DMS53 (cell line): Measurements from ENCODE around the gene TIAL1.
"Not testable (repeated sequence)": the region's sequence is repeated elsewhere in the genome, so short reads cannot be mapped to it uniquely, and the experiment has no call there.

Experiments used
- DNase-seq: peaks from one replicate; lab custom pipeline; 2025; lab: John Stamatoyannopoulos, UW

TIAL1 gene

GRCh38 chr10:119549247-119549999 lies 47.3 kb downstream of the TIAL1 start:
- no peak for DNase-seq

GRCh38 chr10:119546009-119546408 lies 50.8 kb downstream of the TIAL1 start:
- DNase-seq = no peak

DNA sequence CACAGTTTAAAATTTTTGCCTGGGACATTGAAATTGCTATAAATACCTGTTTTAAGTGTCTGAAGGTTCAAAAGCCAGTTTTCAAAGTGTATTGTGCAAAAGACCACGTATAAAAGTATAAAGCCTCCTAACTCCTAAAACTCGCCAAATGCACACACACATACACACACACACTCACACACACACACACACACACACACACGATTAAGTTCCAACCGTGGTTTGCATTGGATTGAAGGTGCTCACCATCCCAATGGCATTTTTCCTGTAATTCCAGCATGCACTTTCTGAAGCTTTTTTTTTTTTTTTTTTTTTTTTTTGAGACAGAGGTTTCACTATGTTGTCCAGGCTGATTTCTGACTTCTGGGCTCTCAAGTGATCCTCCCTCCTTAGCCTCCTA lies 51.5 kb downstream of the TIAL1 start:
- DNase-seq = no peak

DNA sequence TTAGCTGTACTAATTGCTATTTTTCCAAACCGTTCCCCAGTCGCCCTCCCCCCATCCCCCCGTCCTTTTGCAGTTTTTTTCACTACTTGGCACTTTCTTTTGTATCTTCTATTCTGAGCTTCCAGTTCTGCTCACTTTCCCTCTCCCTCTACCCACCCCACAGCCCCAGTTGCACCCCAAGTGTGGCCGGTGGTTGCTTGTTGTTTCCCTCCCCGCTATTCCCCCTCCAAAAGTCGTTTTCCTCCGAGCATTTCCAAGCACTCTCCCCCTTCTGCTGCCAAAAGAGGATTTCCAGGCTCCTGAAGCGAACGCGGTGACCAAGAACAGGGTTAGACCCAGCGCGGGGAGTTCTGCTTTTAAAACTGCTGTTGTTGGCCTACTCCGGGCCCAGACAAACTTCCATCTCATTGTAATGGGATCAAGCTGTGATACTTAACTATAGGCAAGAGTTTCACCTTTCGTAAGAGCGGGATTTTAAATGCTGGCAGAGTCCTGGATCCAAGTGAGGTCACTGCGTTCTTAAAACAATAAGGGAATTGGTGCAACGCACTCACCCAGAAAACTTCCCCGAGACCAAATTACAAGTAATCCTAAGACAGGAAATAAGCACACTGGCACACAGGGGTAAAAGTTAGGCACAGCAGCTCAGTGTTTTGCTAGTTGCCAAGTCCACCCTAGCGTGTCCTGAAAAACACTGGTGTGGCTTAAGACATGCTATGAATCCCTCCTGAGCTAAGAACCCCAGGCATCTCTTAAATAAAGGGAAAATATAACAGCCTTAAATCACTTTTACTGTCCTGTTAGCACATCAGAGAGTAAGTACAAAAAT lies 52.7 kb downstream of the TIAL1 start:
- no peak for DNase-seq

GRCh38 chr10:119542988-119543813 lies 53.6 kb downstream of the TIAL1 start:
- DNase-seq = peak; percentile 70

DNA sequence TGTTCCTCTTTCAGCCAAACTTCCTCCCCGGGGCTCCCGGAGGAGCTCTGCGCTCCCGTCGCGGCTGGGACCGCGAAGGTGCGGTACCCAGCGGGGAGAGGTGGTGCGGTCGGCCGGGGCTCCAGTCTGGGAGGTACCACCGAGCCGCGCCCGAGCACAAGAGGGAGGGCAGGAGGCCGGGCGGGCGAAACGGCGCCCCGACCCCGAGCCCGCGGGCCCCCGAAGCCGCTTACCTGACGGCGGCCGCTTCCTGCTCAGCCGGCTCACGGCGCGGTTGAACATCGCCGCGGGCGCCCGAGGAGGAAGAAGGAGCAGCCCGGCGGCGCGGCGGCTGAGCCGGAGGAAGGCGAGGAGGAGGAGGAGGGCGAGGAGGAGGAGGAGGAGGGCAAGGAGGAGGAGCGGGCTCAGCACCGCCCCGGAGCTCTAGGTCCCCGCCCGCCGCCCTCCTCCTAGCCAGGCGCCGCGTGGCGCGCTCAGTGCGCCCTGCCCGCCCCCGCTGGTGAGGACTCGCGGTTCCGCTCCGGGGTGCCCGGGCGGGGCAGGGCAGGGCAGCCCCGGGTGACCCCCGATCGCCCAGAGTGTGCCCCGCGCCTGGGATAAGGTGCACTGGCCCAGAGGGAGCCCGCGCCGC lies 54.3 kb downstream of the TIAL1 start, which contains the start of gene RGS10:
Gene RGS10 (minus strand): TSS at position 363 of the 631 bp plus-strand sequence. CDS start 81 bp downstream, at position 282.
- peak; percentile 70 for DNase-seq

GRCh38 chr10:119541459-119542356 lies 55.1 kb downstream of the TIAL1 start:
- peak; percentile 14 for DNase-seq

DNA sequence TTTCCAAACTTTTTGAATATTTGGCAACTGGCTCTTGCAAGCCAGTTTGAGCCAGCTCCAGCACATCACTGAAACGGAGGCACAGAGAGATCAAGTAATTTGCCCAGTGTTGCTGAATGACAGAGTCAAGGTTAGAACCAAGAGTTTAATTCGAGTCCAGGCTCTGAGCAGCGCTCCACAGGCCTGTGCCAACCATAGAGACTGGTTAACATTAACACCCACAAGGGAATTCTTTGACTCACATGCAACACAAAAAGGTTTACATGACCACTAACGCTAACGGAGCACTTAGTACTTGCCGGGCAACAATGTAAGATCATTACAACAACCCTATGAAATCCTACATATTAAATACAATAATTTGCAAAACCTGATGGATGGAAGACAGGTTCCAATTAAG lies 55.7 kb downstream of the TIAL1 start:
- no peak for DNase-seq

- no peak for DNase-seq
These were observed 56.7 kb downstream of the TIAL1 start for GRCh38 chr10:119540038-119540437.

DNA sequence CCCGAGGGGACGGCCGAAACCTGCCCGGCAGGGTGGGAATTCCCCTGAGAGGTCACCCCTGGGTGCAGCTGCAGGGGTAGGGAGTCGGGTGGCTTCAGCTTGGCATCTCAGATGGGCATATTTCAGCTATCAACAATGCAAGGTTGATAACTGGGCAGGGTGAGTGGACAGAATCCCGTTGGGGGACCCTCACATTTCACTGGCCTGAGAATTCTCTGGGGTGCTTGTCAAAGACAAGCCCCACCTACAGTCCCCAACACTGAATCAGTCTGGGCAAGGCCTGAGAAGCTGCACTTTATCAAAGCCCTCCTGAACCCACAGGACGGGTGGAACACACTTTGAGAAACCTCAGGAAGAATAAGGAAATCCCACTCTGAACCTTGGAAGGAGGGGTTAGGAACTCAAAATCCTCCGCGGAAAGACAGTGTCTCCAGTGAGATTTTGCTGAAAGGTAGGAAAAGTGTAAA lies 57.4 kb downstream of the TIAL1 start:
- DNase-seq = no peak

DNA sequence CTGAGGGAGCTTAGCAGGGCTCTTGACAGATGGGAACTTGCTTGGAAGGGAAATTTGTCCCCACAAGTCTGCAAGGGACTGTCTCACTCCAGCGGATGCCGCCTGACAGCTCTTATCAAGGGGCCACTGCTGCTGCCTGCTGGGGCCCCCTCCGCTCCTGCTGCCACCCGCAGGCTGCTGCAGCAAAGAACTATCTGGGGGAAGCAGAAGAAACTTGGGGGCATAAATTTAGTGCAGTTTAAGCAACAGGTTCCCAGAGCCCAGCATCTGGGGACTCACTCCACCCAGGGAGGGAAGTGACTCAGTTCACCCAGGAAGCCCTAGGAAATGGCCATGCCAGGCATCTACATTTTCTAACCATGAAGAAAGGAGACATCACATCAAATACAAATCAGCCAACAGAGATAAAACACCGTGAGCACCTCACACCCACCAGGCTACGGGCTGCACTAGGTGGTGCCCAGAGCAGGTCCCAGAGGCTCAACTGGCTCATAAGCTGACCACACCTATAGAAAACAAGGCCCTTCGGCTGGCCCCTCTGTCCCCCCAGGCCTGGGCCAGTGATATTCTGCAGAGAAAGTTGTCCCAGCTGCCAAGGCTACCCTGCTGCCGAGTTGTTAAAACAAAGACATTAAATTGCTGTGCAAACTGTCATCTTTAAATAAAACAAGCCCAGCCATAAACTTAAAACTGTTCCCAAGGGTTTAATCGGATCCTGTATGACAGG lies 58.0 kb downstream of the TIAL1 start:
- no peak for DNase-seq

DNA sequence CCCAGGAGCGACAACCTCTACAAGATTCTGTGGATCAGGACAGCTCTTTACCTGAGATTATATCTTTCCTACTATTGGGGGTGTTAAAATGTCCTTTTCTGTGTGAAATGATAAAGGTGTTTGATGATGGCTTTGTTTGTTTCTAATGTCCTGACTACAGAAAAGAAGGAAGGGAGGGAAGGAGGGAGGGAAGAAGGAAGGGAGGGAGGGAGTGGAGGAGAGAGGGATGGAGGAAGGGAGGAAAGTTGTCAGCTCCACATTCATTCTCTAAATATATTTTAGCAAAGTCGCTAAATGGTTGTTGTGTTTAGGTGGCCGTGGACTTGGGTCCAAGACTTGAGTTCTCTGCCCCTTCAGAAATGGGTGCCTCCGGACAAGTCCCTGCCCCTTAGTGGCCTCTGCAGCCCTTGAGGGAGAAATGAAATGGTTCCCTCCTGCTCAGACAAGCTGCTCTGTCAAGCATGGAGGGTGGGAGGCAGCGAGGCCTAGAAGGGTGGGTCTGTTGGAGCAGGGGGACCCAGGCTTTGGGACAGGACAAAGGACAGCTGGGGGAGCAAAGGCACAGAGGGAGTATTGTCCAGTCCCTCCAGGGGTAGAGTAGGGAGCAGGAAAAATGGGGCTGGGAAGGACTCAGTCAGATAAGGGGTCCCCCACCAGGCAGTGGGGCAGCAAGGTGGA lies 58.7 kb downstream of the TIAL1 start:
- no peak for DNase-seq

GRCh38 chr10:119536508-119537025 lies 60.2 kb downstream of the TIAL1 start:
- DNase-seq = no peak

GRCh38 chr10:119535837-119536507 lies 60.8 kb downstream of the TIAL1 start:
- DNase-seq = no peak

DNA sequence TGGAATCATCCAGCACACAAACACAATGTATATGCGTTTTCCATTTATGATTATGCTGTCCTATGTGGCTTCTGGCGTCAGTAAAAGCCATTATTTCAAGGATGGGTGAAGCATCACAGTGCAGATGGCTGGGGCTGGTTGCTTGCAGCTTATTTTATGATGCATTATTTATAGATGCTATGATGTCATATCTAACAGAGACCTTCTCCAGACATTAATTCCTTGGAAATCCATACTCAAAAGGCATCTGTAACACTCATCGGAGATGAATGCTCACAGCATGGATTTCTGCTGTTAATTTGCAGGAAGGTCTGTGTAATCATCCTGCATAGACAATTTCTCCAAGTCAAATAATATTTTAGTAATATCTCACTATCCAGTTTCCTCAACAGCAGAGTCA lies 61.5 kb downstream of the TIAL1 start:
- DNase-seq = no peak

GRCh38 chr10:119533473-119533872 lies 63.3 kb downstream of the TIAL1 start:
- DNase-seq = no peak

GRCh38 chr10:119532791-119533190 lies 64.0 kb downstream of the TIAL1 start:
- not testable (repeated sequence) for DNase-seq

- not testable (repeated sequence) for DNase-seq
These were observed 64.5 kb downstream of the TIAL1 start for GRCh38 chr10:119532251-119532650.

GRCh38 chr10:119531067-119531466 lies 65.7 kb downstream of the TIAL1 start:
- no peak for DNase-seq
